ENCODE data around the gene ABHD1. TPM values are rescaled to one million over a fixed set of nuclear protein-coding genes. Genes with fewer than 3 reads are reported as not detected.
A peak's percentile ranks its signal among the peaks of the same experiment; 100 is the strongest.

Gene ABHD1
- total and polyA plus RNA-seq, 2 experiments from 2014 or later, result 0.38 to 0.55 TPM

DNA sequence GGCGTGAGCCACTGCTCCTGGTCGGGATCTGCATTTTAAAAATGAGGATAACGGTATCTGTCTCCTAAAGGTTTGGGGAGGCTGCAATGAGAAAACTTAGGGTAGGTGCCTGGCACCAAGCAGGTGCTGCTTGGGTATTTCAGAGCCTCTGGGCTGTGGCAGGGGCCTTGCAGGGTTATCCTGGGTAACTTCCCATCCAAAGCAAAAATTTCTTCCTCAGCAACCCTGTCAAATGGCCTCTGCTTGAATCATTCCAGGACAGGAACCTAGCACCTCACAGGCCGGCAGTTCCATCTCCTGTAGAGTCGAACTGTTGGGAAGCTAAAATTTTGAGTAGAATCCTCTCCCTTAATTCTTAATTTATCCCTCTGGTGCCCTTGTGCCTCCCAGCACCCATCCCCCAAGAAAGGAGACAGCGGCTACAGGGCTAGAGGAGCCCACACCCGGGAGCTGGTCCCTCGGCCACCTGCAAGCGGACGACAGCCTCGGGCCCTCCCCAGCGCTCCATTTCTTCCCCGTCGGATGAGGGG, 5.6 kb upstream of the ABHD1 start:
- peaks cover 62% of the 10 kb centered on the region for H3K27me3 ChIP-seq (ENCODE audit: insufficient read depth)
- Mint-ChIP-seq H3K27me3 (ENCODE audit: insufficient read depth, low read depth, poor library complexity) (peaks cover 50% of the 10 kb centered on the region), H3K27ac (no peak overlapping the region)

More for the DNA sequence above, 5.6 kb upstream of the ABHD1 start:
- H3K36me3 Mint-ChIP-seq (ENCODE audit: low read depth), result no peaks in the 10 kb centered on the region; the same call in 2 of the 3 replicates
- Histone ChIP-seq H3K4me2 (peak overlapping the region; percentile 85), H3K36me3 (ENCODE audit: insufficient read depth) (no peaks in the 10 kb centered on the region), H2AFZ (peak overlapping the region; percentile 96), H3K4me1 (ENCODE audit: insufficient read depth) (peaks cover 12% of the 10 kb centered on the region), H3K79me2 (replicated peaks; ENCODE audit: insufficient read depth) (no peaks in the 10 kb centered on the region), H4K20me1 (replicated peaks; ENCODE audit: insufficient read depth) (no peaks in the 10 kb centered on the region), H3K4me3 (peak overlapping the region; percentile 65), H3F3A (replicated peaks; ENCODE audit: low read depth) (peaks cover 9% of the 10 kb centered on the region; the same call in 1 of the 2 replicates), H3K9me2 (ENCODE audit: insufficient read depth) (no peaks in the 10 kb centered on the region), H3K27ac (ENCODE audit: low read depth) (no peak overlapping the region)
- ATAC-seq, result peak; percentile 70
- TF ChIP-seq EZH2phosphoT487 (IDR thresholded peaks at IDR 0.05; ENCODE audit: unreplicated experiment), result no peak
- TF ChIP-seq JUNB (IDR thresholded peaks at IDR 0.05; ENCODE audit: unreplicated experiment), result no peak
- TF ChIP-seq ZNF462 (CRISPR knock-in tag; IDR thresholded peaks at IDR 0.05), result no peak
- no peak for TF ChIP-seq ZNF114 (CRISPR knock-in tag; IDR thresholded peaks at IDR 0.05)
- TF ChIP-seq, protein P1, sequence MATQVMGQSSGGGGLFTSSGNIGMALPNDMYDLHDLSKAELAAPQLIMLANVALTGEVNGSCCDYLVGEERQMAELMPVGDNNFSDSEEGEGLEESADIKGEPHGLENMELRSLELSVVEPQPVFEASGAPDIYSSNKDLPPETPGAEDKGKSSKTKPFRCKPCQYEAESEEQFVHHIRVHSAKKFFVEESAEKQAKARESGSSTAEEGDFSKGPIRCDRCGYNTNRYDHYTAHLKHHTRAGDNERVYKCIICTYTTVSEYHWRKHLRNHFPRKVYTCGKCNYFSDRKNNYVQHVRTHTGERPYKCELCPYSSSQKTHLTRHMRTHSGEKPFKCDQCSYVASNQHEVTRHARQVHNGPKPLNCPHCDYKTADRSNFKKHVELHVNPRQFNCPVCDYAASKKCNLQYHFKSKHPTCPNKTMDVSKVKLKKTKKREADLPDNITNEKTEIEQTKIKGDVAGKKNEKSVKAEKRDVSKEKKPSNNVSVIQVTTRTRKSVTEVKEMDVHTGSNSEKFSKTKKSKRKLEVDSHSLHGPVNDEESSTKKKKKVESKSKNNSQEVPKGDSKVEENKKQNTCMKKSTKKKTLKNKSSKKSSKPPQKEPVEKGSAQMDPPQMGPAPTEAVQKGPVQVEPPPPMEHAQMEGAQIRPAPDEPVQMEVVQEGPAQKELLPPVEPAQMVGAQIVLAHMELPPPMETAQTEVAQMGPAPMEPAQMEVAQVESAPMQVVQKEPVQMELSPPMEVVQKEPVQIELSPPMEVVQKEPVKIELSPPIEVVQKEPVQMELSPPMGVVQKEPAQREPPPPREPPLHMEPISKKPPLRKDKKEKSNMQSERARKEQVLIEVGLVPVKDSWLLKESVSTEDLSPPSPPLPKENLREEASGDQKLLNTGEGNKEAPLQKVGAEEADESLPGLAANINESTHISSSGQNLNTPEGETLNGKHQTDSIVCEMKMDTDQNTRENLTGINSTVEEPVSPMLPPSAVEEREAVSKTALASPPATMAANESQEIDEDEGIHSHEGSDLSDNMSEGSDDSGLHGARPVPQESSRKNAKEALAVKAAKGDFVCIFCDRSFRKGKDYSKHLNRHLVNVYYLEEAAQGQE (IDR thresholded peaks at IDR 0.05; ENCODE audit: unreplicated experiment), result no peak
- TF ChIP-seq STAT1 (IDR thresholded peaks at IDR 0.05; ENCODE audit: unreplicated experiment), result no peak
- TF ChIP-seq NANOG (IDR thresholded peaks at IDR 0.05; ENCODE audit: borderline replicate concordance), result no peak
- no peak for TF ChIP-seq ZNF331 (CRISPR knock-in tag; IDR thresholded peaks at IDR 0.05; ENCODE audit: low read depth)
- no peak for TF ChIP-seq EZH2 (IDR thresholded peaks at IDR 0.05; ENCODE audit: low read depth, unreplicated experiment)
- no peaks in the 10 kb centered on the region; the same call in 2 of the 3 replicates for H3K9me3 Mint-ChIP-seq
- DNase-seq (ENCODE audit: low spot score), result no peak
- H3K4me1 Mint-ChIP-seq, result peaks cover 8% of the 10 kb centered on the region; the same call in 2 of the 3 replicates
- peak overlapping the region; percentile 66 for H3K4me3 Mint-ChIP-seq

All from GM23338 (cell line).